K562 (cell line): ENCODE measurements around the gene SYMPK. TPM values are rescaled to one million over a fixed set of nuclear protein-coding genes. Genes with fewer than 3 reads are reported as not detected.

ENCODE experiments used
- ARNT ChIP-seq, 2 experiments: fragments of 450-650 bp; IDR thresholded peaks; 2 replicates each; pipeline ENCODE4 v1.6.1; 2016; ENCODE audit warnings: mild to moderate bottlenecking in 1 of 2
- BCOR ChIP-seq: fragments of 450-650 bp; IDR thresholded peaks from 2 replicates; pipeline ENCODE4 v1.6.1; 2016
- CBX3 ChIP-seq, 2 experiments: IDR thresholded peaks; 1 replicate in 1 of 2; 2 replicates in 1 of 2; pipeline ENCODE4 v1.6.1; 2012; ENCODE audit warnings: inconsistent platforms in 2 of 2, low read length in 2 of 2, borderline replicate concordance in 1 of 2, control low read depth in 1 of 2
- CC2D1A ChIP-seq: fragments of 450-650 bp; IDR thresholded peaks from 2 replicates; pipeline ENCODE4 v1.6.1; 2017; ENCODE audit warnings: mild to moderate bottlenecking
- CREM ChIP-seq: IDR thresholded peaks from 2 replicates; pipeline ENCODE4 v1.6.1; 2014; ENCODE audit warnings: antibody characterized with exemption, low read depth
- EP400 ChIP-seq: fragments of 450-650 bp; IDR thresholded peaks from 2 replicates; pipeline ENCODE4 v1.6.1; 2017; ENCODE audit warnings: antibody characterized with exemption, mild to moderate bottlenecking, moderate library complexity
- FOXJ2 ChIP-seq: fragments of 200-800 bp; sonication (Bioruptor generic); IDR thresholded peaks from 2 replicates; pipeline ENCODE4 v1.6.1; 2016; ENCODE audit warnings: missing genetic modification characterization, missing compliant biosample characterization
- ID3 ChIP-seq, 2 experiments: fragments of 250-450 bp in 1 of 2; fragments of 450-650 bp in 1 of 2; sonication (Bioruptor Pico) in 1 of 2; IDR thresholded peaks; 2 replicates each; pipeline versions ENCODE4 v1.6.1 to v1.8.0; 2016 to 2021; ENCODE audit warnings: mild to moderate bottlenecking in 2 of 2, moderate library complexity in 2 of 2, missing compliant biosample characterization in 1 of 2, missing genetic modification characterization in 1 of 2
- KLF13 ChIP-seq: fragments of 450-650 bp; IDR thresholded peaks from 2 replicates; pipeline ENCODE4 v1.6.1; 2016; ENCODE audit warnings: missing genetic modification characterization, low read depth, mild to moderate bottlenecking, missing compliant biosample characterization, moderate library complexity, borderline replicate concordance
- MCM5 ChIP-seq: fragments of 450-650 bp; IDR thresholded peaks from 2 replicates; pipeline ENCODE4 v1.6.1; 2016; ENCODE audit warnings: low read depth
- MCM7 ChIP-seq, 2 experiments: fragments of 450-650 bp; IDR thresholded peaks; 2 replicates each; pipeline ENCODE4 v1.6.1; 2016 to 2018
- NFRKB ChIP-seq: fragments of 450-650 bp; IDR thresholded peaks from 2 replicates; pipeline ENCODE4 v1.6.1; 2016; ENCODE audit warnings: low read depth
- NR1H2 ChIP-seq: sonication (generic); formaldehyde crosslinking; IDR thresholded peaks from 2 replicates; pipeline ENCODE4 v1.4.0; 2020; ENCODE audit warnings: mild to moderate bottlenecking, missing genetic modification reagents
- PTTG1 ChIP-seq: fragments of 450-650 bp; IDR thresholded peaks from 2 replicates; pipeline ENCODE4 v1.6.1; 2016; ENCODE audit warnings: low read depth, mild to moderate bottlenecking, missing genetic modification characterization, missing compliant biosample characterization
- RBM15 ChIP-seq: fragments of 200-400 bp; formaldehyde crosslinking; IDR thresholded peaks from 2 replicates; pipeline ENCODE4 v1.6.1; 2018; ENCODE audit warnings: mild to moderate bottlenecking, low read length, moderate library complexity; ENCODE audit not compliant: insufficient read depth
- RFX5 ChIP-seq: IDR thresholded peaks from 2 replicates; pipeline ENCODE4 v1.6.1; 2011; ENCODE audit warnings: low read depth, mild to moderate bottlenecking, improper control_type of control experiment, low read length
- SIRT6 ChIP-seq: IDR thresholded peaks from one replicate; pipeline ENCODE4 v1.6.1; 2012; ENCODE audit warnings: low read depth, mild to moderate bottlenecking, control low read depth, inconsistent platforms, low read length, moderate library complexity
- SMAD4 ChIP-seq: fragments of 250-450 bp; sonication (Bioruptor Pico); conservative IDR thresholded peaks from 2 replicates; pipeline ENCODE4 v1.8.0; 2021; ENCODE audit warnings: inconsistent platforms, mild to moderate bottlenecking, moderate library complexity
- SMARCA5 ChIP-seq: fragments of 450-650 bp; IDR thresholded peaks from 2 replicates; pipeline ENCODE4 v1.6.1; 2016
- SMARCB1 ChIP-seq: IDR thresholded peaks from 2 replicates; pipeline ENCODE4 v1.6.1; 2011; ENCODE audit warnings: improper control_type of control experiment, low read depth; ENCODE audit not compliant: insufficient read length
- SOX6 ChIP-seq: fragments of 450-650 bp; IDR thresholded peaks from 2 replicates; pipeline ENCODE4 v1.6.1; 2014; ENCODE audit warnings: mild to moderate bottlenecking
- SP1 ChIP-seq: sonication (generic); formaldehyde crosslinking; IDR thresholded peaks from 2 replicates; pipeline ENCODE4 v1.8.1; 2022; ENCODE audit warnings: mild to moderate bottlenecking, missing genetic modification reagents
- SREBF1 ChIP-seq: fragments of 150-350 bp; IDR thresholded peaks from 2 replicates; pipeline ENCODE4 v1.6.1; 2014; ENCODE audit warnings: antibody characterized with exemption, low read depth, low read length, borderline replicate concordance
- SREBF2 ChIP-seq: sonication (generic); formaldehyde crosslinking; IDR thresholded peaks from 2 replicates; pipeline ENCODE4 v1.4.0; 2020; ENCODE audit warnings: mild to moderate bottlenecking, missing genetic modification reagents
- TRIM28 ChIP-seq: fragments of 450-650 bp; IDR thresholded peaks from 2 replicates; pipeline ENCODE4 v1.6.1; 2017
- XRCC5 ChIP-seq: fragments of 200-400 bp; formaldehyde crosslinking; IDR thresholded peaks from 2 replicates; pipeline ENCODE4 v1.6.1; 2017; ENCODE audit warnings: low read depth, mild to moderate bottlenecking, low read length
- ZC3H4 ChIP-seq: sonication (generic); formaldehyde crosslinking; IDR thresholded peaks from 2 replicates; pipeline ENCODE4 v1.9.0; 2021; ENCODE audit warnings: missing genetic modification reagents, borderline replicate concordance
- ZKSCAN3 ChIP-seq: fragments of 250-450 bp; sonication (Bioruptor Pico); IDR thresholded peaks from 2 replicates; pipeline ENCODE4 v1.4.0; 2020
- ZNF584 ChIP-seq: fragments of 200-800 bp; sonication (Bioruptor generic); IDR thresholded peaks from 2 replicates; pipeline ENCODE4 v1.6.1; 2016; ENCODE audit warnings: low read depth, mild to moderate bottlenecking, missing genetic modification characterization, missing compliant biosample characterization
- ZNF707 ChIP-seq: fragments of 250-450 bp; sonication (Bioruptor Pico); conservative IDR thresholded peaks from 2 replicates; pipeline ENCODE4 v1.8.0; 2022; ENCODE audit warnings: inconsistent platforms, mild to moderate bottlenecking, moderate library complexity
- ZNF75A ChIP-seq: fragments of 450-650 bp; formaldehyde crosslinking; IDR thresholded peaks from 2 replicates; pipeline ENCODE4 v1.4.0; 2020; ENCODE audit warnings: mild to moderate bottlenecking
- ZNF764 ChIP-seq: fragments of 250-450 bp; sonication (Bioruptor Pico); IDR thresholded peaks from 2 replicates; pipeline ENCODE4 v1.4.0; 2020; ENCODE audit warnings: low read depth, mild to moderate bottlenecking, moderate library complexity
- ZNF79 ChIP-seq: fragments of 250-450 bp; sonication (Bioruptor Pico); IDR thresholded peaks from 2 replicates; pipeline ENCODE4 v1.4.0; 2020; ENCODE audit warnings: low read depth, mild to moderate bottlenecking, moderate library complexity
- ZSCAN29 ChIP-seq: fragments of 450-650 bp; IDR thresholded peaks from 2 replicates; pipeline ENCODE4 v1.6.1; 2017
- polyA plus RNA-seq, 8 experiments: library from polyadenylated mRNA; depleted of rRNA in 4 of 8; stranded (reverse) in 5 of 8; unstranded in 3 of 8; fragments of >200 nt; fragmentation: Nextera tagmentation in 2 of 8; fragmentation: Illumina TruSeq in 1 of 8; extraction: Ambion mirVana in 2 of 8; extraction: Trizol in 1 of 8; gene quantifications; 2 replicates each; pipeline versions ENCODE4 v1.2.1 to v1.2.3, GENCODE V29; 2011 to 2014; ENCODE audit warnings: inconsistent platforms in 1 of 8, missing spikeins in 1 of 8
- total RNA-seq, 7 experiments: library from RNA; depleted of rRNA in 6 of 7; stranded (reverse); fragments of >200 nt in 6 of 7; fragmentation: Illumina TruSeq in 2 of 7; extraction: Trizol in 2 of 7; gene quantifications; 2 replicates each; pipeline versions ENCODE4 v1.2.1 to v1.2.3, GENCODE V29; 2011 to 2021; ENCODE audit warnings: low replicate concordance in 1 of 7

SYMPK gene
- total and polyA plus RNA-seq, 9 of the 15 experiments (the other 6 are each of a cell fraction or from before 2014, with no cell fraction given) = 0.73 to 95.5 (median 58.4) TPM

- TF ChIP-seq SMAD4 (CRISPR knock-in tag) = no peak; the same call in none of the 2 replicates
- no peak for TF ChIP-seq ZNF79 (CRISPR knock-in tag)
- TF ChIP-seq CREM = peak; percentile 89
- peak in 1 of 2 experiments; percentile 73; a peak in 3 of 4 replicates for TF ChIP-seq ARNT (IDR thresholded peaks at IDR 0.05)
- TF ChIP-seq MCM5 = no peak
- TF ChIP-seq SMARCB1 = no peak
- TF ChIP-seq CBX3 (IDR thresholded peaks at IDR 0.05; ENCODE audit: borderline replicate concordance in 1 of 2, low read length in 2 of 2) = no peak; a peak in 1 of 3 replicates
- no peak for TF ChIP-seq TRIM28
- no peak for TF ChIP-seq NR1H2 (CRISPR knock-in tag)
- TF ChIP-seq SIRT6 = no peak
- TF ChIP-seq FOXJ2 (tag) = peak; percentile 55; the same call in 1 of the 2 replicates
- peak; percentile 64 for TF ChIP-seq EP400
- no peak for TF ChIP-seq ZSCAN29
- TF ChIP-seq NFRKB = peak; percentile 88
- no peak for TF ChIP-seq SMARCA5
- no peak for TF ChIP-seq RBM15
- TF ChIP-seq ZNF584 (CRISPR knock-in tag) = no peak
- TF ChIP-seq ZNF764 (CRISPR knock-in tag) = no peak
- TF ChIP-seq ZKSCAN3 = no peak
- TF ChIP-seq XRCC5 = 0 out of 2 replicates have a peak, but pooled peaks have one; percentile 26
- no peak for TF ChIP-seq CC2D1A
- no peak; the same call in 1 of the 2 replicates for TF ChIP-seq ZC3H4 (CRISPR knock-in tag)
- TF ChIP-seq SREBF1 = no peak
- TF ChIP-seq ZNF707 (CRISPR knock-in tag) = no peak
- no peak for TF ChIP-seq RFX5
- TF ChIP-seq SOX6 = no peak
- no peak for TF ChIP-seq ZNF75A (CRISPR knock-in tag)
- no peak for TF ChIP-seq MCM7 (IDR thresholded peaks at IDR 0.05)
- peak; percentile 98 for TF ChIP-seq SP1 (CRISPR knock-in tag)
- no peak for TF ChIP-seq SREBF2
- TF ChIP-seq BCOR = peak; percentile 97
- no peak for TF ChIP-seq ID3 (CRISPR knock-in tag; IDR thresholded peaks at IDR 0.05)
- TF ChIP-seq ID3 (tag; IDR thresholded peaks at IDR 0.05) = no peak
- no peak for TF ChIP-seq PTTG1 (tag)
- TF ChIP-seq KLF13 = peak; percentile 90
Measured at GRCh38 chr19:45768984-45769782, 93.8 kb downstream of the SYMPK start, which contains the start of gene SIX5 (continued).
